Kidney tubule cell (primary cell): Measurements from ENCODE around the gene CNOT2.

ENCODE experiments used
- DNase-seq: peaks from one replicate; pipeline ENCODE4 v3.0.0-alpha.2; 2018; ENCODE audit warnings: low spot score

Gene CNOT2, protein sequence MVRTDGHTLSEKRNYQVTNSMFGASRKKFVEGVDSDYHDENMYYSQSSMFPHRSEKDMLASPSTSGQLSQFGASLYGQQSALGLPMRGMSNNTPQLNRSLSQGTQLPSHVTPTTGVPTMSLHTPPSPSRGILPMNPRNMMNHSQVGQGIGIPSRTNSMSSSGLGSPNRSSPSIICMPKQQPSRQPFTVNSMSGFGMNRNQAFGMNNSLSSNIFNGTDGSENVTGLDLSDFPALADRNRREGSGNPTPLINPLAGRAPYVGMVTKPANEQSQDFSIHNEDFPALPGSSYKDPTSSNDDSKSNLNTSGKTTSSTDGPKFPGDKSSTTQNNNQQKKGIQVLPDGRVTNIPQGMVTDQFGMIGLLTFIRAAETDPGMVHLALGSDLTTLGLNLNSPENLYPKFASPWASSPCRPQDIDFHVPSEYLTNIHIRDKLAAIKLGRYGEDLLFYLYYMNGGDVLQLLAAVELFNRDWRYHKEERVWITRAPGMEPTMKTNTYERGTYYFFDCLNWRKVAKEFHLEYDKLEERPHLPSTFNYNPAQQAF

DNA sequence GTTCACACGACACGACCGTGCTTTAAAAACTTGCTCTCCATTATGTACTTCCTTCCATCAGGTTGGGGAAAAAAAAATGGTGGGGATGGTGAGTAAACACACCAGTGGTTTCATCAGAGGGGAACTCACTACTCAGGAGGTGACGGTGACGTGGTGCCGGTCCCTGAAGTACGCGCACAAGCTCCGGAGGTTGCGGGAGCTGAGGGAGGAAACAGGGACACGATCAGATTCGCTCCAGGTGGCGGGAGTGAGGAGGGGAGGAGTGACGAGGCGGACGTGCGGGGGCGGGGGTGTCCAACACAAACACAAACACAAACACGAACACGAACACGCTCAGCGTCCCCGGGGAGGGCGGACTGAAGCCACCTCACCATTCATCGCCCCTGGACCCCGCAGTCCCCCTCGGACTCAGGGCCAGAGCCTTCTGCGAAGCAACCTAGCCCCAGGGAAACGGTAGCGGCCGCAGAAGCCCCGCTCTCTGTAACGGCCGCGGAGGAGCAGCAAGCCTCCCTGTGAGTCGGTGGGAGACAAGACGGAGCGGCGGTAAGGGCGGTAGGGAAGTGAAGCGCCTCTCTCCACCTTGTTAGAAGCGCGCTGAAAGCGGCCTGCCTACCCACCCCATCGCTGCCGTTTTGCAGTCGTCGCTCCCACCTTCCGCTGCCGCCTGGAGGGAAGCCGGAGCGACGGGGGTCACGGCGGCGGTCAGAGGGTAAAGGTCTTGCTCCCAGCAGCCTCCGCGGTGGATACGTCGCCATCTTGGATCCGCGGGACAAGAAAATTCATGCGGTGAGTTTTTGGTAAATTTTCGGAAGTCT lies at the start of gene CNOT2:
Gene CNOT2, plus strand, starts transcription at position 739 of the 815 bp plus-strand sequence. CDS start 34,794 bp downstream, outside the sequence.
- DNase-seq: peak; percentile 91

GRCh38 chr12:70194076-70194475 lies 49.2 kb upstream of the CNOT2 start:
- no peak for DNase-seq

DNA sequence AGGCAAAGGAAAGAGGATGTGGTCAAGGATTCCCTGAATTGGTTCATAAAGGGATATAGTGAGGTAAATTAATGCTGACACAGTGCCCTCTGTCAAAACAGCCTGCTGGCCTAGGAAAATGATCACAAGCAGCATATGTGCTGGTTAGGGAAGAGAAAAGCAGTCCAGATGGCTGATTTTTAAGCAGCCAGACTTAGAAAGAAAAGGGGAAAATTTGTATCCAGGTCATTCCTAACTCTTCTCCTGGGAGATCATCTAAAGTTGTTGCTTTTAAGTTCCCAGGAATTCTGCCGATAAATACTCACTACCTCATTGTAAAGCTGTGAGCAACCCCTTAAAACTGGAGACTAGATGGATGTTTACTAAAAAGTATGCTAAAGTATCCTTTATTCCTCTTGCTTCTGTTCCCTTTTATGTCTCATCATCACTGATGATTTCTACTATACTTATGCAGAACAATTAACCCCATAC lies 46.4 kb upstream of the CNOT2 start:
- DNase-seq: no peak

- no peak for DNase-seq
Measured at GRCh38 chr12:70197345-70197744, 45.9 kb upstream of the CNOT2 start.

- DNase-seq: no peak
Measured at GRCh38 chr12:70213707-70214106, 29.5 kb upstream of the CNOT2 start.

- no peak for DNase-seq
Measured at GRCh38 chr12:70214972-70215617, 28.1 kb upstream of the CNOT2 start.

DNA sequence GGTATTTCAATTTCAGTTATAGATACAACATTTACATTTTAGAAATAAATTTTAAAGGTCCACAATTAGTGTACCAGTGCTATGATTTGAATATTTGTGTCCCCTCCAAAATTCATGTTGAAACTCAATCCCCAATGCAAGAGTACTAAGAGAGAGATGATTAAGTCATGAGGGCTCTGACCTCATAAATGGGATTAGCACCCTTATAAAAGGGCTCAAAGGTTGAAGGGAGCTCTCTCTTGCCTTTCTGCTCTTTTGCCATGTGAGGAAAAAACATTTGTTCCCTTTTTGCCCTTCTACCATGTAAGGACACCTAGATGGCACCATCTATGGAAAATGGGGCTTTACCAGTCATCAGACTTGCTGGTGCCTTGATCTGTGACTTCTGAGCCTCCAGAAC lies 25.8 kb upstream of the CNOT2 start:
- no peak for DNase-seq

GRCh38 chr12:70221626-70222025 lies 21.6 kb upstream of the CNOT2 start:
- DNase-seq: no peak

DNA sequence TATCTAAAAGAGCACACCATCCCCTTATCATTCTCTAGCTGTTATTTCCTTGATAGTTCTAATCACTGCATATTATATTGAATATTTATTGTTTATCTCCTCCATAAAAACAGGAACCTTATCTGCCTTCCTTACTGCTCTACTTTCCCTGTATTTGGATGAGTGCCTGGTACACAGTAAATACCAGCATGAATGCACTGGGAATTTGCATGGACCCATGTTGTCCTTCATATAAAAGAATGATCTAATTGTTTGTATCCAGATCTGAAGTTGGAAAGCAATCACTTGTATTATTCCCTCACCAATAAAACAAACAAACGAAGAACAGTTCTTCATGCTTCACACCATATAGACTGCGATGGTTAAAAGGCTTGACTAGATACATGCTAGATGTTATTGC lies 15.3 kb upstream of the CNOT2 start:
- DNase-seq: no peak

DNA sequence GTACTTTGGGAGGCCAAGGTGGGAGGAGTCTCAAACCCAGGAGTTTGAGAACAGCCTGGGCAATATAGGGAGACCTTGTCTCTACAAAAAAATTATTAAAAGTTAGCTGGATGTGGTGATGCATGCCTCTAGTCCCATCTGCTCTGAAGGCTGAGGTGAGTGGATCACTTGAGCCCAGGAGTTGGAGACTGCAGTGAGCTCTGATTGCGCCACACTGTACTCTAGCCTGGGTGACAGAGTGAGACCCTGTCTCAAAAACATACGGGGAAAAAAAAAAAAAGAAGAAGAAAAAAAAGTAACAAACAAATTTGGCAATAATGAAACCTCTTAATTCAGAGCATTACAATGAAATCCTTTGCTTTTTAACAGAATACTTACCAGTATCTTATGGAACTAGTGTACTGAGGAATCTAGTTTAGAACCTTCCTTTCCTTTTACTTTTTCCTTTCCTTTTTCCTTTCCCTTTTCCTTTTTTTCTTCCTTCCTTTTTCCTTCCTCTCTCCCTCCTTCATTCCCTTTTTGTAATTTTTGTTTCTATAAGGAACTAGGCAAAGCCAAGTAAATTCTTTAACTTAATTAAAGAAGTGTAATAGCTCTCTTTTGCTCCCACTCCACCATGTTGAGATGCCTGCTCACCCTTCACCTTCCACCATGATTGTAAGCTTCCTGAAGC lies 12.2 kb upstream of the CNOT2 start:
- DNase-seq: no peak

DNA sequence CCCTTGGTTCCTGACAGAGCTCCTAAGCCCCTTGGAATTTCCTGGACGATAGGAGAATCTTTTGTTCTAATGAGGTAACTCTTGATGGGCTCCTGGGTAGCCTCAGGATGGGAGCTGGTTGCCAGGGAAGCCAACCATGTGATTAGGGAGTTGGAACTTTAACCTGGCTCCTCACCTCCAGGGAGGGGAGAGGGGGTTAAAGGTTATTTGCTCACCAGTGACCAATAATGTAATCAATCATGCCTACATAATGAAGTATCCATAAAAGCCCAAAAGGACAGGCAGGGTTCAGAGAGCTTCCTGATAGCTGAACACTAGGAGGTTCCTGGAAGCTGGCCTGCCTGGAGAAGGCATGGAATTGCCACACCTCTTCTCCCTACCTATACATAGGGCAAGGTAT lies 6.2 kb upstream of the CNOT2 start:
- DNase-seq: no peak

DNA sequence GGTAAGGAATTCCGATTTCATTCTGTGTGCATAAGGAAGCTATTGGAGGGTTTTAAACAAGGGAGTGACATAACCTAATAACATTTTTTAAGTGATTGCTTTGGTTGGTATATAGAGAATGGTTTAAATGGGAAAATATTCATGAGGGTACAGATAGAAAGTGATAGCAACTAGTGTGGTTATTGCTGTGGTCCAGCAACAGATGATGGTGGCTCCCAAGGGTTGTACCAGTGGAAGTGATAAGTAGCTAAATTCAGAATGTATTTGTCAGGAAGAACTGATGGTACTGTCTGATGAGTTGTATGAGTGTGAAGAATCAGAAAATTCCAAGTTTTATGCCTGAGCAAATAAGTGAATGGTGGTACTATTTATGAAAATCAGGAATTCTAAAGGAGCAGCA lies 2.6 kb upstream of the CNOT2 start:
- DNase-seq: no peak

- DNase-seq: no peak
Measured at GRCh38 chr12:70241845-70242244, 1.4 kb upstream of the CNOT2 start.

GRCh38 chr12:70243510-70244371 lies 508 bp downstream of the CNOT2 start:
- peak; percentile 70 for DNase-seq

DNA sequence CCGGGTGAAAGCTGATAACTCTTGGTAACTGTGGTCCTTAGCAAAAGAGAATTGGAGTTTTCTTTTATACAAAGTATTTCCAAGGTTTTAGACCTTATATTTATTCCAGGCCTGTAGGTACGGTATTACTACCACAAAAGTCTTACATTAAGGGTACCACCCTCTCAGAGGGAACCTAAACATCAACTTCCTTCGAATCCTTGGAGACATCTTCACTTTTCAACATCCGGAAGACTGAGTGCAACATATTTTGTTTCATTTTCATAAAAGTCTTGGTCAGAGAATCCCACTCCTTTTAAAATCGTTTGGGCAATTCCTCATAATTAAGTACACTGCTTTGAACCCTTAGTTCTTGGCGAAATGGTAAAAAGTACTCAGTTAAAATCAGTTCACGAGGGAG lies 1.2 kb downstream of the CNOT2 start:
- no peak for DNase-seq

- no peak for DNase-seq
Measured at GRCh38 chr12:70245458-70245857, 2.2 kb downstream of the CNOT2 start.

DNA sequence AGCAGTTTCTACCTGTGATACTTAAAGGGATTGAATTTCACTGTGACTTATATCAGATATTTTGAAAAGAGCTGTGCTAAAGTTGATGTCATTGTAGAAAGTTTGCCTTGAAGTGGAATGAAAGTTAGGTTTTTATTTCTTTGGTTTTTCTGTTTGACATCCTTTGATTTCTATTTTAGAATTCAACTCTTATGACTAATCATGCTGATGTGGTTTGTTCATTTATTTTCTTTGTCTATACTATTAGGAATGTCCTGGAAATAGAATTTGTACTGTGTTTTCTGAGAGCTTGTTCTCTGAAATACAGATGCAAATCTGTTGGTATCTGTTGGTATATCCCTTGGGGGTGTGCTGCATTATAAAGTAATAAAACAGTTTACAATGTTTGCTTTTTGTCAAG lies 3.3 kb downstream of the CNOT2 start:
- peak; percentile 8 for DNase-seq

GRCh38 chr12:70247653-70248199 lies 4.5 kb downstream of the CNOT2 start:
- no peak for DNase-seq

DNA sequence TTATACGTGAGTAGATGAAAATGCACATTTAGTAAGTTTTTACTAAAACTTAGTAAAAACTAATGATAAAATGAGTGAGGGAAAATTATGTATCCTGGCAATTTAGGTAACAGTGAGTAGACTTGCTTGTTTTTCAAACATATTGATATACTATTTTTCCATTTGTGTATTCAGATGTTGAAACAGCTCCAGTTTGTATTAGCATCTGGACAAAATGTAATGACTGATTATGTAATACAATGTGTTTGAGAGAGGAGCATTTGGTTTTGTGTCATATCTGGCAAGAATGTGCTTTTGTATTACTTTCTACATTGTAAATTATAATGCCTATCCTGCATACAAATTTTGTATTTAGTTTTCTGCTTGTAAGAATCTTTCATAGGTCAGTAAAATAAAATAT lies 5.6 kb downstream of the CNOT2 start:
- DNase-seq: no peak

GRCh38 chr12:70249903-70250302 lies 6.7 kb downstream of the CNOT2 start:
- DNase-seq: no peak

GRCh38 chr12:70251226-70251625 lies 8.0 kb downstream of the CNOT2 start:
- no peak for DNase-seq
